ENCODE measurements around the gene CAMK2N1. TPM values are rescaled to one million over a fixed set of nuclear protein-coding genes. Genes with fewer than 3 reads are reported as not detected.

The CAMK2N1 gene
- total and polyA plus RNA-seq, 2 of the 8 experiments (the other 6 are each of a cell fraction or from before 2014, with no cell fraction given), result 2.3 to 5.6 TPM

DNA sequence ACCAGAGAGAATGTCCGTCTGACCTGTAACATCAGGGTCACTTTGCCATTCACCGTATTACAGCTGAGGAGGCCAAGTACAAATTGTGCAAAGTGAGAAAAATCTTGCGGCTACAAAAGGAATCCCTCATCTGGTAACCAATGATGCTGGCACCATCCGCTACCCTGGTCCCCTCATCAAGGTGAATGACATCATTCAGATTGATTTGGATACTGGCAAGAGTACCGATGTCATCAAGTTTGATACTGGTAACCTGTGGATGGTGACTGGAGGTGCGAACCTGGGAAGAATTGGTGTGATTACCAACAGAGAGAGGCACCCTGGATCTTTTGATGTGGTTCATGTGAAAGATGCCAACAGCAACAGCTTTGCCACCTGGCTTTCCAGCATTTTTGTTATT lies 40.3 kb upstream of the CAMK2N1 start (continued):
- TF ChIP-seq KDM4A (IDR thresholded peaks at IDR 0.05; ENCODE audit: low read depth, low read length, severe bottlenecking), result no peak

Measured in H1 (cell line).